Osteoblast (primary cell): ENCODE measurements around the gene TCAIM. TPM values are rescaled to one million over a fixed set of nuclear protein-coding genes. Genes with fewer than 3 reads are reported as not detected.
A peak's percentile ranks its signal among the peaks of the same experiment; 100 is the strongest.

Experiments used
- DNase-seq: peaks from one replicate; pipeline ENCODE4 v3.0.0; 2011; ENCODE audit warnings: low spot score, mixed read lengths; ENCODE audit not compliant: insufficient read length; ENCODE audit errors: missing footprints
- H2AFZ ChIP-seq: 2 replicates; pipeline ENCODE4 v1.6.0; 2011; ENCODE audit warnings: mild to moderate bottlenecking, low read length
- H3K27ac ChIP-seq: 2 replicates; pipeline ENCODE4 v1.5.1; 2011; ENCODE audit warnings: mild to moderate bottlenecking, low read depth, low read length, moderate library complexity
- H3K27me3 ChIP-seq: 2 replicates; pipeline ENCODE4 v1.6.0; 2012; ENCODE audit warnings: mild to moderate bottlenecking, control low read depth, inconsistent platforms, low read length, moderate library complexity; ENCODE audit not compliant: insufficient read depth
- H3K36me3 ChIP-seq: 2 replicates; pipeline ENCODE4 v1.5.1; 2011; ENCODE audit warnings: mild to moderate bottlenecking, low read length, control low read depth, moderate library complexity; ENCODE audit not compliant: insufficient read depth
- H3K4me1 ChIP-seq: 2 replicates; pipeline ENCODE4 v1.5.1; 2011; ENCODE audit warnings: mild to moderate bottlenecking, low read length, control low read depth, moderate library complexity; ENCODE audit not compliant: insufficient read depth
- H3K4me2 ChIP-seq: 2 replicates; pipeline ENCODE4 v1.6.0; 2011; ENCODE audit warnings: mild to moderate bottlenecking, low read length; ENCODE audit not compliant: insufficient read depth
- H3K4me3 ChIP-seq: fragments of 200-600 bp; sonication (generic); 3 replicates; pipeline ENCODE4 v1.5.1; 2012; ENCODE audit warnings: mild to moderate bottlenecking, low read length, inconsistent platforms; ENCODE audit not compliant: insufficient read depth
- H3K79me2 ChIP-seq: 2 replicates; pipeline ENCODE4 v1.6.0; 2012; ENCODE audit warnings: mild to moderate bottlenecking, low read length, control low read depth, inconsistent platforms; ENCODE audit not compliant: insufficient read depth
- H3K9me3 ChIP-seq: 2 replicates; pipeline ENCODE4 v1.5.1; 2011; ENCODE audit warnings: low read depth, low read length, control low read depth
- H4K20me1 ChIP-seq: 2 replicates; pipeline ENCODE4 v1.6.0; 2012; ENCODE audit warnings: mild to moderate bottlenecking, low read length, control low read depth; ENCODE audit not compliant: insufficient read depth
- total RNA-seq: library from RNA; depleted of rRNA; stranded (reverse); fragments of >200 nt; gene quantifications from 2 replicates; pipeline ENCODE4 v1.2.3, GENCODE V29; 2012
- TF ChIP-seq, protein P1 (sequence below): IDR thresholded peaks from 2 replicates; pipeline ENCODE4 v1.5.1; 2011; ENCODE audit warnings: mild to moderate bottlenecking, low read depth, low read length, moderate library complexity; ENCODE audit errors: extremely low read depth

The TCAIM gene
- total RNA-seq, 1 donor: 33.7 TPM

DNA sequence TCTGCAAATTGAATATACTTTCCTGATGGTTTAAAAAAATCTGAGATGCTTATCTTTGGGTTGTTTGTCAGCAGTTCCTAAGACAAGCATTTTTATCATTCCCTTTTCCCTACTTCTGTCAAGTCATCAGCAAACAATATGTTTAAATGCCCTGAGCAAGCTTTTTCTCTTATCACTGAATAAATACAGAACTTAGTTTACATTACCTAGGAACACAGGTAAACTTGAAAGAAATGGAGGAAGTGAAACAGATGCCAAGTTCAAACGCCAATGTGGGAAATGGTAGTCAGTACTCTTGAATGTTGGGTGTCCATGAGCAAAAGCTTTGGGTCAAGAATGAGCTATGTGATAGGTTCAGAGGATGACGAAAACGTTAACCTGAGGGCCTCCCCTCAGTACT lies 17.2 kb upstream of the TCAIM start:
- H3K9me3 ChIP-seq: no peaks in the 10 kb centered on the region
- TF ChIP-seq, protein P1, sequence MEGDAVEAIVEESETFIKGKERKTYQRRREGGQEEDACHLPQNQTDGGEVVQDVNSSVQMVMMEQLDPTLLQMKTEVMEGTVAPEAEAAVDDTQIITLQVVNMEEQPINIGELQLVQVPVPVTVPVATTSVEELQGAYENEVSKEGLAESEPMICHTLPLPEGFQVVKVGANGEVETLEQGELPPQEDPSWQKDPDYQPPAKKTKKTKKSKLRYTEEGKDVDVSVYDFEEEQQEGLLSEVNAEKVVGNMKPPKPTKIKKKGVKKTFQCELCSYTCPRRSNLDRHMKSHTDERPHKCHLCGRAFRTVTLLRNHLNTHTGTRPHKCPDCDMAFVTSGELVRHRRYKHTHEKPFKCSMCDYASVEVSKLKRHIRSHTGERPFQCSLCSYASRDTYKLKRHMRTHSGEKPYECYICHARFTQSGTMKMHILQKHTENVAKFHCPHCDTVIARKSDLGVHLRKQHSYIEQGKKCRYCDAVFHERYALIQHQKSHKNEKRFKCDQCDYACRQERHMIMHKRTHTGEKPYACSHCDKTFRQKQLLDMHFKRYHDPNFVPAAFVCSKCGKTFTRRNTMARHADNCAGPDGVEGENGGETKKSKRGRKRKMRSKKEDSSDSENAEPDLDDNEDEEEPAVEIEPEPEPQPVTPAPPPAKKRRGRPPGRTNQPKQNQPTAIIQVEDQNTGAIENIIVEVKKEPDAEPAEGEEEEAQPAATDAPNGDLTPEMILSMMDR: no peak

DNA sequence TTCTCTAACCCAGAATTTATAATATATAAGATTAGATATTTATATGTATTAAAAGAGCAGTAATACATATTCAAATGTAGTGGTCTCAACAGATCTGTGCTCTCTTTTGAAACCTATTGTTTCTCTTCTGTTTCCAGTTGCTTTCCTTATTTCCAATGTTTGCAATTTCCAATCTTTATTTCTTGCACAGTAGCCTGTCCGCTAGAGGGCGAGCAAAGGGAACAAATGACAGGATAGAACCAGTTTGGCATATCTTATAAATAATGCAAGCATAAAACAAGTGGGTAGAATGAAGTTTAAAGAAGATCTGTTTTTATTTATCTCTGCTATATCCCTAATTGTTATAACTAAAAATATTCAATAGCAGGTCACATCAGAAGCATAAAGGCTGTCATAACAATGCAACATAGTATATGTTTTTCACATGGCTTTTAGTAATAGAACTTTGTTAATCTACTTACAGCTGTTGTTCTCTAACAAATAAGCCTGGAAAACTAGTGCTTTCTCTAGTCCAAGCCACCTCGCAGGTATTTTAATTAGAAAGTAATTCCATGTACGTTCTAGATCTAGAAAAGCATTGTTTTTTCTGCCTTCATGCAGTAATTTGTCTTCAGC lies 15.1 kb upstream of the TCAIM start:
- Histone ChIP-seq H3K27ac (no peak overlapping the region), H2AFZ (no peak overlapping the region), H3K27me3 (peaks cover 2% of the 10 kb centered on the region), H3K4me1 (no peaks in the 10 kb centered on the region), H3K4me3 (no peak overlapping the region), H3K9me3 (no peaks in the 10 kb centered on the region), H3K36me3 (no peaks in the 10 kb centered on the region), H3K4me2 (no peak overlapping the region), H3K79me2 (no peaks in the 10 kb centered on the region), H4K20me1 (no peaks in the 10 kb centered on the region)
- TF ChIP-seq, protein P1: peak; percentile 88
- peak; percentile 62 for DNase-seq

More for the DNA sequence above, 17.2 kb upstream of the TCAIM start:
- DNase-seq: no peak
- H3K36me3 ChIP-seq: no peaks in the 10 kb centered on the region
- H2AFZ ChIP-seq: no peak overlapping the region
- no peak overlapping the region for H3K27ac ChIP-seq
- H3K4me3 ChIP-seq: no peak overlapping the region
- no peaks in the 10 kb centered on the region for H3K79me2 ChIP-seq
- no peak overlapping the region for H3K4me2 ChIP-seq
- no peaks in the 10 kb centered on the region for H4K20me1 ChIP-seq
- H3K4me1 ChIP-seq: no peaks in the 10 kb centered on the region
- peaks cover 2% of the 10 kb centered on the region for H3K27me3 ChIP-seq

DNA sequence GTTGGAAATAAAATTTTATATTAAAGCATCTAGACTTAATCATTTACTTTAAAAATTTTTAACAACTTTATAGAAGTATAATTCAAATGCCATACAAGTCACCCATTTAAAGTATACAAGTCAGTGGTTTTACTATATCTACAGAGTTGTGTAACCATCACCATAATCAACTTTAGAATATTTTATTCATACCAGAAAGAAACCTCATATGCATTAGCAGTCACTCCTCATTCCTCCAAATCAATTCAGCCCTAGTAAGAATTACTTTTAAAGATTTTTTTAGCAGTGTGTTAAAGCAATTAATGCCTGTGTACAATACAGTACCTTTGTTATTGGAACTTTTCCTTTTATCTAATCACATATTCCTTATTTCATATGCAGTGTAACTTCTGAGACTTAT lies 14.0 kb upstream of the TCAIM start:
- H2AFZ ChIP-seq: no peak overlapping the region
- H3K27ac ChIP-seq: no peak overlapping the region
- H3K79me2 ChIP-seq: no peaks in the 10 kb centered on the region
- H4K20me1 ChIP-seq: no peaks in the 10 kb centered on the region
- H3K4me2 ChIP-seq: no peak overlapping the region
- no peak overlapping the region for H3K4me3 ChIP-seq
- no peaks in the 10 kb centered on the region for H3K4me1 ChIP-seq
- TF ChIP-seq, protein P1: no peak
- no peaks in the 10 kb centered on the region for H3K36me3 ChIP-seq
- DNase-seq: no peak
- peaks cover 11% of the 10 kb centered on the region for H3K27me3 ChIP-seq
- H3K9me3 ChIP-seq: no peaks in the 10 kb centered on the region

DNA sequence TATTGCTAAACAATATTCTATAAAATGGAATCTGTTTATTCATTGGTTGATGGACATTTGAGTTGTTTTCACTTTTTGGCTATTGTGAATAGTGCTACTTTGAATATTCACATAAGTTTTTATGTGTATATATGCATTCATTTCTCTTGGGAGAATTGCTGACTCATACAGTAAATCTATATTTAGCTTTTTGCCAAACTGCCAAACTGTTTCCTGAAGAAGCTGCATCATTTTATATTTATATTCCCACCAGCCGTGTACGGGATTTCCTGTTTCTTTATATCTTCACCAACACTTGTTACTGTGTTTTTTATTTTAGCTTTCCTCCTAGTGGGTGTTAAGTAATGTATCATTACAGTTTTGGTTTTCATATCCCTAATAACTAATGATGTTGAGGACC lies 12.5 kb upstream of the TCAIM start:
- Histone ChIP-seq H2AFZ (no peak overlapping the region), H3K27ac (no peak overlapping the region), H3K36me3 (no peaks in the 10 kb centered on the region), H3K27me3 (peaks cover 14% of the 10 kb centered on the region), H3K4me1 (no peaks in the 10 kb centered on the region), H4K20me1 (no peaks in the 10 kb centered on the region), H3K9me3 (no peaks in the 10 kb centered on the region), H3K79me2 (no peaks in the 10 kb centered on the region), H3K4me3 (no peak overlapping the region), H3K4me2 (no peak overlapping the region)
- no peak for DNase-seq
- TF ChIP-seq, protein P1: no peak
